HG03520 (cell line): ENCODE measurements around the gene BARX2.
"Not testable (repeated sequence)": the region's sequence is repeated elsewhere in the genome, so short reads cannot be mapped to it uniquely, and the experiment has no call there.

Source experiments
- ATAC-seq: cut with Tn5 transposase; IDR thresholded peaks from one replicate; pipeline ENCODE4 v1.9.1; 2021; ENCODE audit warnings: mild to moderate bottlenecking, moderate library complexity; ENCODE audit not compliant: unreplicated experiment

BARX2 gene

GRCh38 chr11:129375751-129376657 is at the start of gene BARX2:
TSS of gene BARX2 (plus strand) at chr11:129375848. CDS start at chr11:129376036, 188 bp downstream.
- ATAC-seq = no peak

- no peak for ATAC-seq
Observed at GRCh38 chr11:129326921-129327320, 48.7 kb upstream of the BARX2 start.

- ATAC-seq = not testable (repeated sequence)
Observed at GRCh38 chr11:129327708-129328107, 47.9 kb upstream of the BARX2 start.

GRCh38 chr11:129328756-129329155 is 46.9 kb upstream of the BARX2 start:
- ATAC-seq = no peak

- no peak for ATAC-seq
Observed at GRCh38 chr11:129331217-129331616, 44.4 kb upstream of the BARX2 start.

- peak; percentile 72 for ATAC-seq
Observed at GRCh38 chr11:129331871-129332274, 43.8 kb upstream of the BARX2 start.

GRCh38 chr11:129333873-129334272 is 41.8 kb upstream of the BARX2 start:
- ATAC-seq = no peak

- not testable (repeated sequence) for ATAC-seq
Observed at GRCh38 chr11:129344301-129344940, 31.2 kb upstream of the BARX2 start.

GRCh38 chr11:129346916-129347315 is 28.7 kb upstream of the BARX2 start:
- ATAC-seq = no peak

GRCh38 chr11:129348813-129349212 is 26.8 kb upstream of the BARX2 start:
- no peak for ATAC-seq

- ATAC-seq = no peak
Observed at GRCh38 chr11:129352676-129353075, 23.0 kb upstream of the BARX2 start.

GRCh38 chr11:129354691-129355090 is 21.0 kb upstream of the BARX2 start:
- no peak for ATAC-seq

- no peak for ATAC-seq
Observed at GRCh38 chr11:129359748-129360147, 15.9 kb upstream of the BARX2 start.

GRCh38 chr11:129364143-129364654 is 11.4 kb upstream of the BARX2 start:
- peak; percentile 99 for ATAC-seq

GRCh38 chr11:129365816-129366215 is 9.8 kb upstream of the BARX2 start:
- no peak for ATAC-seq

GRCh38 chr11:129366737-129367597 is 8.7 kb upstream of the BARX2 start:
- no peak for ATAC-seq

GRCh38 chr11:129368889-129369672 is 6.6 kb upstream of the BARX2 start:
- no peak for ATAC-seq

- ATAC-seq = no peak
Observed at GRCh38 chr11:129370715-129371114, 4.9 kb upstream of the BARX2 start.

- no peak for ATAC-seq
Observed at GRCh38 chr11:129372609-129373488, 2.8 kb upstream of the BARX2 start.
